Testis (tissue), 2 donors: ENCODE results near the gene TIAM2.

Experiments used
- CTCF ChIP-seq, 3 experiments: fragments of 450-650 bp in 2 of 3; fragments of 200-600 bp in 1 of 3; sonication (generic) in 1 of 3; IDR thresholded peaks; one replicate each; pipeline ENCODE4 v1.5.1; 2016 to 2019; ENCODE audit warnings: antibody characterized with exemption in 3 of 3, mild to moderate bottlenecking in 2 of 3, moderate library complexity in 1 of 3
- POLR2A ChIP-seq: fragments of 450-650 bp; IDR thresholded peaks from one replicate; pipeline ENCODE4 v1.6.1; 2017; ENCODE audit warnings: antibody characterized with exemption, mild to moderate bottlenecking, moderate library complexity

GRCh38 chr6:155171747-155172449 lies 176.8 kb downstream of the TIAM2 start:
- TF ChIP-seq CTCF (IDR thresholded peaks at IDR 0.05) (no peak), POLR2A (no peak)
